Stomach (tissue), 4 donors: ENCODE results near the gene APOL1.

Experiments
- EP300 ChIP-seq: sonication (generic); formaldehyde crosslinking; IDR thresholded peaks from one replicate; pipeline ENCODE4 v1.6.1; 2017; ENCODE audit warnings: antibody characterized with exemption
- POLR2A ChIP-seq, 4 donors: fragments of 450-650 bp; IDR thresholded peaks; one replicate each; pipeline ENCODE4 v1.6.1; 2016; ENCODE audit warnings: antibody characterized with exemption in 4 of 4, control low read depth in 2 of 4, mild to moderate bottlenecking in 1 of 4, moderate library complexity in 1 of 4
- POLR2AphosphoS5 ChIP-seq, 3 donors: sonication (generic); formaldehyde crosslinking; IDR thresholded peaks; one replicate each; pipeline ENCODE4 v1.6.1; 2016; ENCODE audit warnings: antibody characterized with exemption in 3 of 3
- TF ChIP-seq, protein P1 (sequence below), 7 experiments: fragments of 450-650 bp in 4 of 7; fragments of 200-600 bp in 3 of 7; sonication (generic) in 3 of 7; IDR thresholded peaks; one replicate each; pipeline ENCODE4 v1.5.1; 2016 to 2019; ENCODE audit warnings: antibody characterized with exemption in 7 of 7, control low read depth in 2 of 7, mild to moderate bottlenecking in 1 of 7

DNA sequence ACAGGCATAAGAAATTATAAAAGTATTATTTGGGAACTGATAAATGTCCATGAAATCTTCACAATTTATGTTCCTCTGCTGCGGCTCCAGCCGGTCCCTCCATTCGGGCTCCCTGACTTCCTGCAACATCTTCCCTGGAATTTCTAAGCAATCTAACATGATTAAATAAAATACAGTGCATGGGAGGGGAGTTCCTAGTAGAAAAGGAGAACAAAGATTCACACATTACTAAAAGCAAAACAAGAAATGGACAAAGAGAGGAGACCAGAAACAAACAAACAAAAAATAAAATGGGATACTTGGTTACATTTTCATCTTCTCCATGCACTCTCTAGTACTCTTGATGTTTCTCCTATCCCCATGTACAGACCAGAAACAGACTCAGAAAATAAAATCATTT lies 42.7 kb upstream of the APOL1 start:
- TF ChIP-seq, protein P1, sequence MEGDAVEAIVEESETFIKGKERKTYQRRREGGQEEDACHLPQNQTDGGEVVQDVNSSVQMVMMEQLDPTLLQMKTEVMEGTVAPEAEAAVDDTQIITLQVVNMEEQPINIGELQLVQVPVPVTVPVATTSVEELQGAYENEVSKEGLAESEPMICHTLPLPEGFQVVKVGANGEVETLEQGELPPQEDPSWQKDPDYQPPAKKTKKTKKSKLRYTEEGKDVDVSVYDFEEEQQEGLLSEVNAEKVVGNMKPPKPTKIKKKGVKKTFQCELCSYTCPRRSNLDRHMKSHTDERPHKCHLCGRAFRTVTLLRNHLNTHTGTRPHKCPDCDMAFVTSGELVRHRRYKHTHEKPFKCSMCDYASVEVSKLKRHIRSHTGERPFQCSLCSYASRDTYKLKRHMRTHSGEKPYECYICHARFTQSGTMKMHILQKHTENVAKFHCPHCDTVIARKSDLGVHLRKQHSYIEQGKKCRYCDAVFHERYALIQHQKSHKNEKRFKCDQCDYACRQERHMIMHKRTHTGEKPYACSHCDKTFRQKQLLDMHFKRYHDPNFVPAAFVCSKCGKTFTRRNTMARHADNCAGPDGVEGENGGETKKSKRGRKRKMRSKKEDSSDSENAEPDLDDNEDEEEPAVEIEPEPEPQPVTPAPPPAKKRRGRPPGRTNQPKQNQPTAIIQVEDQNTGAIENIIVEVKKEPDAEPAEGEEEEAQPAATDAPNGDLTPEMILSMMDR (IDR thresholded peaks at IDR 0.05) = no peak
- no peak for TF ChIP-seq POLR2AphosphoS5 (IDR thresholded peaks at IDR 0.05)
- TF ChIP-seq POLR2A (IDR thresholded peaks at IDR 0.05) = no peak
- no peak for TF ChIP-seq EP300
